Hematopoietic multipotent progenitor cell treated with erythropoietin and hydrocortisone succinate and interleukin-3 and kit ligand, for 6 days (in vitro differentiated cells): ENCODE results near the gene PRODH.
"Not testable (repeated sequence)": the region's sequence is repeated elsewhere in the genome, so short reads cannot be mapped to it uniquely, and the experiment has no call there.

Source experiments
- DNase-seq: peaks from one replicate; pipeline ENCODE4 v3.0.0-alpha.2; 2015

The PRODH gene

DNA sequence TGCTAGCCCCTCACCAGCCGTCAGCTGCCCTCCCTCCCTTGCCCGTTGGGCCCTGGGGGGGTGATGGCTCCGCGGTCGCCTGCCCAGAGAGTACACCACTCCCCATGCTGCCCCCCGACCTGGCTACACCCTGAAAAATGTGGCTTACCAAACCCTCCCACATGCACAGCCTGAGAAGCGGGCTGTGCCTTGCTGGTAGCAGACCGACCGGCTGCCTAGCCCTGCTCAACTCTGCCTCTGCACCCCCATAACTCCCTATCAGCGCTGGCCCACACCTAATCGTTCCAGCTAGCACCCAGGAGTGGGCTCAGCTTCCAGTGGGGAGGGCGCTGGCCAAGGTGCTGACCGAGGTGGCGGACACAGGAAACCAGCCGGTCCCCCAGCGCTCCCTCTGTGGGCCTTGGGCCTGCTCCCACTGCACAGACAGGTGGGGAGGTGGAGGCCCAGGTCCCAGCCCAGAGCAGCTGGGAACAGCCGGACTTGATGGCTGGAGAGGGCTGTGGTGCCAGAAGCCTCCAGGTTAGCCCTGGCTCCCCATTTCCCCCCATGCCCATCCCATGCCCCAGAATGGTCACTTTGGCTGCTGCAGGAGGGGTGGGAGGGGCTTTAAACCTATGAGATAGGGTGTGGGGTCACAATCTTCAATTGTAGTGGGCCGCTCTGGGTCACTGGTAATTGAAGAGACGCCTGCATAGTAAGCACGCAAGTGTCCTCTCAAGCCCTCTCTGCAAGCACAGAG is 32.1 kb upstream of the PRODH start:
- DNase-seq = peak; percentile 55

DNA sequence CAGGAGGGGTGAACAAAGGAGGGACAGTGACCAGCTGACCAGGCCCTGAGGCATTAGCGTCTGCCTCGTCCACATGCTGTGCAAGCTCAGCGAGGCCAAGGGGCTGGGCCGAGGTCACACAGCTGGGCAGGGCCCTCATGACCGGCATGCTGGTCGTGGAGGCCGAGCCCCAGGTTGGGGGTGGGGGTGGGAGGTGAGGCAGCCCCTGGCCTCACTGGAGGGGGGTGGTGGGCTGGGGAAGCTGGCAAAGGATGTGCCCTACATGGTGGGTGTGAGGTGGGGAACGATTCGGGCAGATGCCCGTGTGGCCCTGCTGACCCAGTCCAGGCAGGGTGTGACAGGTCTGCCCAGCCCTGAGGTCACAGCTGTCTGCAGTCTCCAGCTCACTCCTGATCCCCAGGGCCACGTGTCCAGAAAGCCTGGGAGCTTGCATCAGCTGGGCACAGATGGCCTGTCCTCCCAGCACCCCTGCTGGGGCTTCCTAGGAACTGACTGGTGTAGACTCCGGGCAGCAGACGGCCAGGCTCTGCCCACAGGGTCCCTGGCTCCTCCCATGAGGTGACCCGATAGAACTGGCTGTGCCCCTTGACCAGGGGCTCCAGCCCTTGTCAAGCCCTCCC is 31.4 kb upstream of the PRODH start:
- DNase-seq = not testable (repeated sequence)

DNA sequence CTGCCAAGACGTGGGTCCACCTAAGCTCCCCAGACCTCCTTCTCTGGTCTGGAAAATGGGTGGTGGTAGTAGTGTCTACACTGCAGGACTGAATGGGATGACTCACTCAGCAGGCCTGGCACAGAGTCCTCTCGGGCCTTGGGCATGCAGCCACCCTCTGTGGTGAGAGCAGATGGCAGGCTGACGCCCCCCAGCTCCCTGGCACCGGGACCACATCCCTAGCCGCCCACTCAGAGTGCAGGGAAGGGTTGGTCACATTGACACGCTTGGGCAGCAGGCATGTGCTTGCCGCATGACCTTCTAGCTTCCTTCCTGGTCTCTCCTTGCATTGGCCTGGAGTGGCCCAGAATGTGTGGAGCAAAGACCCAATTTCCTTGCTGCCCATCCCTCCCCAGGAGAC is 30.7 kb upstream of the PRODH start:
- no peak for DNase-seq

DNA sequence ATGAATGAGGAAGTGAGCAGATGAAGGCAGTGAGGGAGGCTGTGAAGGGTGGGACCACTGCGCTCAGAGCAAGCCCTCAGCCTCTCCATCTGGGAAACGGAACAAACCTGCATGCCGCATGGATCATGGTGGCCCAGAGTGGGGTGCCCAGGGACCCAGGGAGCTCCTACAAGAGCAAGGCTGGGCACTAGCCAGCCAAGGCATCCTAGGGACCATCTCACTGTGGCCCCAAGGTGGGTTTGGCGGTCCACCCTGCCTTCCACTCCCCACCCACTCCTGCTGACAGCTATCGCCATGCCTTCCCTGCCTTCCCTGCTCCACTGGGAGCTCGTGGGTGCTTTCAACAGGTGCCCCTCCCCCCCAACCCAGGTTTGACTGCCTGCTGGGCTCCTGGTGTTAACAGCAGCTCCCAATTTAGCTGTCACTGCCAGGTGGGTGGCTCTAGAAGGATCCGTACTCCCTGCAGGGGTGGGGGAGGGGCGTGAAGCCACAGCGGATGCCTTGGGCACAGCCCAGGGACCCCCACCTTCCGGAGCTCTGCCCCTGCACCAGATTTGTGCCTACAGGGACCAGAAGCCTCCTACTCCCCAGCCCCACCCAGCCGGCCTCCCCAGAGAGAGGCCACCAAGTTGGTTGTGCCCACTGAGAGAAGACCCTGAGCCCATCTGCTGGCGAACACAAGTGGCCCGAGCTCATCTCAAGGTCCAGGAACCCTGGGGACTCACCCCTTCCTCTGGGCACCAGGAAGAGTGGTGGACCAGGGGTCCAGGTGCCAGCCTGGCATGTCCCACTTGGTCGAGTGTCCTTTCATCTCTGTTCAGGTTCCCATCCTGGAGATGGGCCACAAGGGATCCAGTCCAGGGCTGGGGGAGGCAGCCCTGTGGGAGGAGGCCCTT is 29.7 kb upstream of the PRODH start:
- no peak for DNase-seq

DNA sequence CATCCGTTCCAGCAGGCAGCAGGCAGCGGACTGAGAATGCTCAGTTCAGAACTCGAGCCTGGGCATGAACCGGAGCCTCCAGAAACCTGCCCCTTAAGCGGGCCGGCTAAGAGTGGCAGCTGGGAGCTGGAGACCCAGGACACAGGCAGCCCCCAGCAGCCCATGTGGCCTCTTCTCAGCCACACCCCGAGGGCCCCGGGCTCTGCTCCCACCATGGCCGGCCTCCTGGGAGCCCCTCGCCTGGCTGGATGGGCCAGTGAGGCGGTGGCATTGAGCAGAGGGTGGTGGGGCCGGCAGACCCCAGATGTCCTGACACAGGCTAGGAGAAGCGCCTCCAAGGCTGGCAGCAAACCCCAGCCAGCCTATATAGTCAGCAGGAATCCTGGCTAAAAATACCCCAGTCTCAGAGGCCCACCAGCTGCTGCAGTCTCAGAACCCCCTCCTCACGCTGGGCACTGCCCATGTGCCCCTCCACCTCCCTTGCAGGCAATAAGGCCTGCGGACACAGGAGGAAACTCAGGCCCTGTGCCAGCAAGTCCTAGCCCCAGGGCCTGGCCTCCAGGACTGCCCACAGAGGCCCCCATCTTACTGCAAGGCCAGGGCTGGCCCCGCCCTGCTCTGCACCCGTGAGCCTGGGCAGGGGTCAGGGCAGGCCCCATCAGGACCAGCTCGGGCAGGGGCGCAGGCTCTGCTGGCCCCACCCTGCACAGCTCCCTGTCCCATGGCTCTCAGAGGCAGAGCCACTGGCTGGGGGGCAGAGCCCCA is 28.6 kb upstream of the PRODH start:
- not testable (repeated sequence) for DNase-seq

DNA sequence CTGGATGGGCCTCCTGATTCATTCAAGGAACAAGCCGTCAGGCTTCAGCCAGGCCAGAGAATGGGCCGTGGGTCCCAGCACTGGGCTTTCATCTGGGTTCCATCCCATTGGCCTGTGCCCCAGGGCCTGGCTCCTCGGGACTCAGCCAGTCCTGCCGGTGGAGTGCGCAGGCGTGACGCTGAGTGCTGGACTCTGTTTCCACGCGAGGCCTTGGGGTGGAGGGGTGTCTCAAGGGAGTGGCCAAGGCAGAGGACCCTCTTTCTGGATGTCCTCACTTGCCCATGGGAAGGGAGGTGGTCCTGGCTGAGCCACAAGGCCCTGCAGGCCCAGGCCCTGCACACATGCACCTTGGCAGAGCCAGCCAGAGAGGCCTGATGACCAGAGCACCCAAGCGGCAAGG is 28.0 kb upstream of the PRODH start:
- not testable (repeated sequence) for DNase-seq

DNA sequence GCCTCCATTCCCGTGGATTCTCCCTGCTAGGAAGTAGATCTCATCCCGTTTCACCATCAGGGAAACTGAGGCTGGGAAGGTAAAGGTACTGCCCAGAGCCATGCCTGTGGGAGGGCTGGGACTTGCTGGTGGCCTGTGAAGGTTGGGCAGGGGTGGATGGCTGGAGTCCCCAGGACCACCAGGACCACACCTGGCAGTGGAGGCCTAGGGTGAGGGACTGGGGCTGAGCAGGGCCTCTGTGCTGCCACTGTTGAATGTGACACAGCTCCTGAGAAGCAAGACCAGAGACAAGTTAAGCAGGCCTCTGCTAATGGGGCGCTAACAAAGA is 26.2 kb upstream of the PRODH start:
- DNase-seq = no peak

DNA sequence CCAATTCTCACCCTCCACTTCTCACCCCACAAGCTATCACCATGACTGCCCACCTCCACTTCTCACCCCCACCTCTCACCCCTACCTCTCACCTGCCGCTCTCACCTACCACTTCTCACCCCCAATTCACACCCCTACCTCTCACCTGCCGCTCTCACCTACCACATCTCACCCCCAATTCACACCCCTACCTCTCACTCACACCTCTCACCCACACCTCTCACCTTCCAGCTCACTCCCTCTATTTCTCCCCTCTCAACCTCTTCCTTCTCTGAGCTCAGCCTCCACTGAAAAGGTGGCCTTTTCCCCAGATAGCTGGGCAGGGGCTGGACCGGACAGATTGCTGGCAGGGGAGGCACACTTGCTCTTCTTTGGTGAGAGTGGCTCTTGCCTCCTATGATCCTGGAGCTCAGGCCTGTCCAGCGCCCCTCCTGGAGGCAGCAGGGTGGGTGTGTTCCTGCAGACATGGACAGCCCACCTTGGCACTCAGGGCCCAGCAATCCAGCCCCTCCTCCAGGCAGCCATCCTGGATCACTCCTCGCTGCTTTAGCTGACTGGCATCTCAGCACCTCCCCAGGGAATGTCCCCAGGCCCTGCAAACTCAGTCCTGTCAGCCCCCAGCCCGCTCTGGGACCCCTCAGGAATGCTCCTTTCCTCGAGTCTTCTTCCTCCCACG is 25.7 kb upstream of the PRODH start:
- DNase-seq = not testable (repeated sequence)

DNA sequence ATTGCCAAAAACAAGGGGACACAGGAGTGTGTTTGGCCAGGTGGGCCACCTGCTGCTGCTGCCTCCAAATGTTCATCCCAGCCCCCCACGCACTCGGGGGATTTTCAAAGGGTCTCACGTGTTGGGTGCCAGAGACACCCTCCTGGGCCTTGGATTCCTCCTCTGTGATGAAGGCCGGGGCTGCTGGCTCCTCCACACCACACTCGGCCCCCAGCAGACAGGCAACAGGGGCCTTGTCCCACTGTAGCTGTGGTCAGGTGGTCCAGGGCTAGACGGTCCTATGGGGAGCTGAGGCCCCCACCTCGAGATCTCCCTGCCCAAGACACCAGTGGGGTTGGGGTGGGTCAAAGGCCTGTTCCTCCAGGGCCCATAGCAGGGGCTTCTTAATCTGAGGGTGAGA is 25.1 kb upstream of the PRODH start:
- DNase-seq = not testable (repeated sequence)

DNA sequence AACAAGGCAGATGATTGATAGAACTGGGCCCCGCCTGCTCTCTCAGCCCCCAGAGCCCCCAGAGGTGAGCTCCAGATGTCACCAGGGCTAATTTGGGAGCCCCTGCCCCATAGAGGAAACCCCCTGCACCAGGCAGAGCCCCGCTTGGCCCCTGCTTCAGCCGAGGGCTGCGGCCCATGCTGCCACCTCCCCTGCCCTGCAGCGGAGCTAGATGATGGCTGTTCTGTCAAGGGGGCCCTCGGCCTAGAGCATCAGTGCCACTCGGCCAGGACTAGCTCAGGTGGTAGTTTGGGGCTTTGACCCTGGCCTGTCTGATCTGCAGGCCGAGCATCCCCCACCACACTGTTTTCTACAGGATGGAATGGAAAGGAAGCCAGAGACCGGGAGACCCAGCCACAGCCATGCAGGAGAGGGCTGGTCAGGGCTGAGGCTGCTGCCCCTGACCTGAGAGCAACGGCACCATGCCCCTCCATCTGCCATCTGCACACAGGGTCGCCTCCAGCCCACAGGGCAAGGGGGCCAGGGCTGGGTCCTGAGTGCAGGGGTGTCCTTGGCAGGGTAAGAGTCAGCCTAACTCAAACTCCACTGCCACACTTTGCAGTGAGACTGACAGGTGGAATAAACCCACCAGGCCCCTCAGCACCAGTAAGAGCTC is 24.2 kb upstream of the PRODH start:
- DNase-seq = not testable (repeated sequence)

DNA sequence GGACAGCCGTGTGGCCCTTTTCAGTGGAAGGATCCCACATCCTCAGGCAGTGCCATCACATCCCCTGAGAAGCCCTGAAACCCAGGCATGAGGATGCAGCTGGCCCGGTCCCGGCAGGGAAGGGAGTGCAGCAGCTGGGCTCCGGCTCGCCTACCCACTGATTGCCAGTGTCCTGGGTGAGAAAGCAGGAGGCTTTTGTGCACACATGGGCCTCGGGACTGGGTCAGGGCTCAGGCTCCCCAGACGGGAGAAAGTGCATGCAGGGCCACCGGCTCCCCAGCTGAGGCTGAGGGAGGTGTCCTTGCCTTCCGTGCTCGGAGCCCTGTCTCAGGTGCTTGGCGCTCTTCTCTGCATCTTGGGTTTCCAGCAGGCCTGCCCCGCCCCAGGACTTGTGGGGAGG is 23.6 kb upstream of the PRODH start:
- not testable (repeated sequence) for DNase-seq

DNA sequence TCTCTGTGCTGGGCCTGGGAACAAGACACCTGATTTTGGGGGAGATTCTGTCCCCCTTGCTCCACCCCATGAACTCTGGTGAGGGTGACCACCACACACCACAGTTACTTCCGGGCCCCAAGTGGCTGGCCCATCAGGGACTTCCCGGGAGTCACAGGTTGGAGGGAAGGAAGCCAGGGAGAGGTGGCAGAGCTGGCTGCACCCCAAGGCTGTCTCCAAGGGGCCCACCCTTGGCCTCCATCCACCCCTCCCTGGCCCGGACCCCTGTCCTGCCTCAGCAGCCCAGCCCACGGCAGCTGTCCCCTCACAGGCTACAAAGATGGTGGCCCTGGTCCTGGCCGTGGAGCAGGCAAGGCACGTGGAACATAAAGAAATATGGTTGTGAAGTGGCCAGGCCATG is 23.2 kb upstream of the PRODH start:
- DNase-seq = not testable (repeated sequence)

DNA sequence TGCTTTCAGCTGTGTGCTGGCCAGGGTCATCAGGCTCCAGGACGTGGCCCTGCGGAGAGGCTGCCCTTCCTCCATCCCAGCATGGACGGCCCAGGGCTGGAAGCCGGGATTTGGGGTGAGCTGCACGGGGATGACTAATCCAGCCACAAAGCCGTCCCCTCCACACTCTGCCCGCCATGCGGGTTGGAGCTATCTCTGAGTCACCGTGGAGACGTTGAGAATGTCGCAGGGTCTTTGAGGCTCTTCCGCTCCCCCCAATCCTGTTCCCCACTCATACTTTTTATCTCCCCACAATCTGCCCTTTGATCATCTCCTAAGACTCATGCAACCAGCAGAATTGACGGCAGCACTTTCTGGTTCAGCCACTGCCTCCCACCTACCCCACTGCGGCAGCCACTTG is 22.6 kb upstream of the PRODH start:
- DNase-seq = not testable (repeated sequence)

DNA sequence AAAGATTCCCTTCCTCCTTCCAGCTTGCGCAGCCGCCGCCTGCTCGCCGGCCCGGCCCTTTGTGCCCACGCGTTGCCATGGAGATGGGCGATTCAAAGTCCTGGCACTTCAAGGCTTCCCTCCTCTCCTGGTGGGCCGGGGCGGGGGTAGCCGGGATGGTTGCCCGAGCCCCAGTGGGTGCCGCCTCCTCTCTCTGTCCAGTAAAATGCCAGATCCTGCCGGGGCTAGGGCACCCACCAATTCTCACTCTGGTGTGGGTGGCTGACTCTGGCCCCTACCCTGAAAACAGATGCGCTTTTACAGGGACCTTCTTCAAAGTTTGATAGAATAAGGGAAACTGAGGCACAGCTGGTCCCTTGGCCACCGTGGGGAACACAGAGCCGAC is 22.2 kb upstream of the PRODH start:
- DNase-seq = not testable (repeated sequence)

DNA sequence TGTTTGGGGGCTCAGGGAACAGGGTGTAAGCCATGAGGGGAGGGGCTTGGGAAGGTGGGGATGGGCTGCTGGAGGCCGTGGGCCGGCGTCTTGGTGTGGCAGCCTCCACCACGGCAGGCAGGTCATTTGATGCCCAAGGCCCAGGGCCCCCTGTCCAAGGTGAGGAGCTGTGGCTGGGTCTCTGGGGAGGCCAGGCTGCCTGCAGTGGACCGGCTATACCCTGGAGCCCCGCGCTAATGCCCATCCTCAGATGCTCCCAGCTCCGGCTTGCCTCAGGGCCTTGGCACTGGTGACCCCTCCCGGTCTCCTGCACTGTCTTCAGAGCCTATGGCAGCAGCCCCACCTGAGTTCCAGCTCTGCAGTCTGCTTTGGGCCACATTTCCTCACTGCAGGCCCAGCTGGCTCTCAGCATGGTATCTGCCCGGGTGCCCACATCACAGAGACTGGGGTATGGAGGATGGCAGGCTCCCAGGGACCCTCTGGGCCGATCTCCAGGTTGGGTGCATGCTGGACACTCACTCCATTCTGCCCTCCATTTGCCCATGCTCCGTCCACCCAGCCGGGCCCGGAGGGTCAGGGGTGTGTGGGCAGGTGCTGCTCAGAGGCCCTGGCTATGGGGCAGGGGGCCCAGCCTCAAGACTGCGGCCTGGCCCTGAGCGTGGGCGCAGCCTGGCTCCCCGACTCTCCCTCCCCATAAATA is 21.7 kb upstream of the PRODH start:
- not testable (repeated sequence) for DNase-seq

DNA sequence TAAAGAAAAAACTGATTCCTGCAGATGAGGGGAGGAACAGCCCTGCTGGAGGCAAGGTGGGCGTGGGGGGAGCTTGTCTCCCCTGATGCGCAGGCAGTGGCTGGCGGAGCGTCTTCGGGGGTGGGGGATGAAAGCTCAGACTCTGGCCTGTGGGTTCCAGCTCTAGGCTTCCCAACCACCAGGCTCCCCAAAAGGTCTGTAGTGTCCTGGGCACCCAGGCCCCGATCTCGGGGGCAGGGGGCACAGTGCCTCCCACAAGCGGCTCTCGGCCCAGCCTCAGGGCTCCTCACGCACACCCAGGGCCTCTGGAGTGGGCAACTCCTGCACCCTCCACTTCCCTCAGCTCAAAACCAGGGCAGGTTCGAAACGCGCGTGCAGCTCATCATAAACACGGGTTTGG is 20.9 kb upstream of the PRODH start:
- DNase-seq = not testable (repeated sequence)

DNA sequence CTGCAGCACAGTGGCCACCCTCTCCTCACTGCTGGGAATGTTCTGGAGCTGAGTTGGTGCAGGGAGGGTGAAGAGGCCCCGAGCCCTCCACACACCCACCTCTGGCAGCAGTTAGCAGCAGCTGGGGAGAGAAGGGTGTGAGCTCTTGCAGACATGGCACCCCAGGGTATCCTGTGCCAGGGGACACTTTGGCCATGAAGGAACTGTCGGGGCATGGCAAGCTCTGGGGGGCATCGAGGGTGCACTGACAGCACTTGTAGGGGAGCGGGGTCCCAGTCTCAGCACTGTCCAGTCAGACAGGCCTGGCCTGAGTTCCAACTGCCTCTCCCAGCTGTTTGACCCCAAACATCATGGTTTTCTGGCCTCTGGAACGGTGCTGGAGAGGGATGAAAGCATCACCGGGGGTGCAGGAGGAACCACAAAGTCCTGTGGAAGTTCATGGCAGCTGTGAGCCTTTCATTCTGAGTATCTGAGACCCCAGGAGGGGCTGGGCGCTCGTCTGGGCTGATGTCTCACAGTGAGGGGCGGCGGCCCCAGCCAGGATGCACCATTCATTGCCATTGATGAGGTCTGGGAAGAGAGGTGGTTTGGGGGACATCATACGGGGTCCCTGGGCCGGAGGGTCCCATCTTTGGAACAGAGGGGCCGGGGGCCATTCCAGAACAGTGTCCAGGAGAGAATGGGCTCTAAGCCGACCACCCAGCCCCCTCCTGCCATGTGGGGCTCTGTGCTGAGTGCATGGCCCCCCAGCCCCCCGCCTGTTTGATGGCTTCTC is 20.2 kb upstream of the PRODH start:
- not testable (repeated sequence) for DNase-seq

DNA sequence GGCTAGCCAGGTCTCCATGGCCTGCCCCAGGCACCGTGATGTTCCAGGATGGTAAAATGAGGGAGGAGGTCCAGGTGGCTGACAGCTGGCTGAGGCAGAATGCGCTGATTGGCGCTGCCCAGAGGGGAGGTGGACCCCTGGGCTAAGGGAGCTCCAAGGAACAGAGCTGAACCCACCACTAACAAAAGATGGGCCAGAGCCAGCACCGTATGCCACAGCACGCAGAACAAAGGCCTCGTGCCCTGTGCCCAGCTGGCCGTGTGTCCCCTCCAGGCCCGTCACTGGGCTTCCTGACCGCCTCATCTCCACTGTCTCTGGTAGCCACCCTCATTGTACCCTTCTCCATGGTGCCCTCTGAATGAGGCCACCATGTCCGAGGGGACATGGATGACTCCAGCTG is 19.6 kb upstream of the PRODH start:
- no peak for DNase-seq

DNA sequence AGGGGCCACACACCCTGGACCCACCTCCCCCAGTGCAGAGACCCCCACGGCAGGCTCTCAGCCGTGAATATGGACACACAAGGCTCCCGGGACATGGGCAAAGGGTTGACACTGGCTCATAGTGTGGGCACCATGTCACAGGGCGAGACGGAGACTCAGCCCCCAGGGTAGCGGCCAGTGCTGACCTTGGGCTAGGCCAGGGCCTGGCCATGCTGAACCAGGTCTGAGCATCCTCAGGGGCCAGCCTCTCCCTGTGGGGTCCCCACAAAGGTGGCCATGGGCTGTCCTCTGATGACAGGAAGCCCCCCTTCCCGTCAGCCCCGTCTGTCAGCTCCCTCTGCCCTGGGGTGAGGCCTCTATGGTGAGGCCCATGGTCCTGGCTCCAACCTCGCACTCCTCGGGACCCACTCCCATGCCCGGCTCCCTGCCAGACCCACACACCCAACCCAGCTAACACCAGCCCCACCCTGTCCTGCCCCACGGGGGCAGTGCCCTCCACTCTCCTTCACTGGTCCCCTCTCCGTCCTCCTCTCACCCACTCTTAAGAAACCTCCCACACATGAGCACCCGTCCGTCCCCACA is 19.0 kb upstream of the PRODH start:
- no peak for DNase-seq
